ENCODE results near the gene TMEM42.

DNA sequence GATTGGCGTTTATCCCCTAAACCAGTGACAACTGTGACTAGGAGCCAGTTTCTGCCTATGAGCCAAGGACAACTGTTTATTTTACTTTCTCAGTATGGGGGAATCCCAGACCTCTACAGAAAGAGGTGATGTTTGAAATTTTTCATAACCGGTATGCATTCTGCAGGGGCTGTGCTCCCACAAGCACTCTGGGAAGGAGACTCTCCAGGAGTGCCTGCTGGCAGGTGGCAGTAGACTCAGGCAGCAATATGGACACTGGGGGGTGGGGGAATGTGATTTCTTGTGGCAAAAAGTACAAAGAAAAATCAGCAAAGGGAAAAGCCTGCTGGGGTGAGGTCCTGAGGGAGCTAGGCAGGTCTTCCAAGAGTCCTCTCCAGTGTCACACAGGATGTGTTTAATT, 18.6 kb downstream of the TMEM42 start:
- TF ChIP-seq POLR2AphosphoS5 (IDR thresholded peaks at IDR 0.05; ENCODE audit: low read depth, low read length), result no peak
- TF ChIP-seq TAF1 (IDR thresholded peaks at IDR 0.05; ENCODE audit: low read depth, low read length), result no peak
- TF ChIP-seq POLR2A (IDR thresholded peaks at IDR 0.05; ENCODE audit: low read depth, low read length), result no peak
- TF ChIP-seq POU2F2 (IDR thresholded peaks at IDR 0.05; ENCODE audit: low read depth, low read length), result no peak
